Activated CD4-positive, alpha-beta memory T cell treated with anti-CD3 and anti-CD28 coated beads for 36 hours (primary cell): ENCODE measurements around the gene ZBTB16. TPM values are rescaled to one million over a fixed set of nuclear protein-coding genes. Genes with fewer than 3 reads are reported as not detected.
A peak's percentile ranks its signal among the peaks of the same experiment; 100 is the strongest.

Source experiments
- CTCF ChIA-PET: fragments of 350-600 bp; sonication (Branson Sonifier 250); formaldehyde crosslinking; loops from one replicate; lab custom pipeline; 2021; ENCODE audit warnings: antibody characterized with exemption, inconsistent platforms; lab: Charles Lee
- POLR2A ChIA-PET: fragments of 350-600 bp; sonication (Branson Sonifier 250); formaldehyde crosslinking; loops from one replicate; lab custom pipeline; 2021; ENCODE audit warnings: antibody characterized with exemption; lab: Charles Lee
- DNase-seq: peaks from one replicate; pipeline ENCODE4 v3.0.0-alpha.2; 2020
- H3K27ac Mint-ChIP-seq: one replicate; pipeline ENCODE4 v1.8.0; 2021; ENCODE audit warnings: mixed read lengths
- H3K27me3 Mint-ChIP-seq: one replicate; pipeline ENCODE4 v1.8.0; 2021; ENCODE audit warnings: mixed read lengths
- H3K36me3 Mint-ChIP-seq: one replicate; pipeline ENCODE4 v1.8.0; 2021; ENCODE audit warnings: mixed read lengths
- H3K4me1 Mint-ChIP-seq: one replicate; pipeline ENCODE4 v1.8.0; 2021; ENCODE audit warnings: low read depth, mixed read lengths
- H3K4me3 Mint-ChIP-seq: one replicate; pipeline ENCODE4 v1.8.0; 2021; ENCODE audit warnings: mild to moderate bottlenecking, mixed read lengths
- H3K9me3 Mint-ChIP-seq: one replicate; pipeline ENCODE4 v1.8.0; 2021; ENCODE audit warnings: mixed read lengths
- intact Hi-C: fragments of 100-400 bp; cut with micrococcal nuclease; formaldehyde crosslinking; loops from one replicate; pipeline ENCODE4 v1.15.1; 2023
- total RNA-seq, 2 experiments: library from RNA; stranded (reverse); gene quantifications; one replicate each; pipeline ENCODE4 v1.2.3, GENCODE V29; 2021

ZBTB16 gene
- total RNA-seq, 2 experiments from 2014 or later = 7.7 to 9.7 TPM

DNA sequence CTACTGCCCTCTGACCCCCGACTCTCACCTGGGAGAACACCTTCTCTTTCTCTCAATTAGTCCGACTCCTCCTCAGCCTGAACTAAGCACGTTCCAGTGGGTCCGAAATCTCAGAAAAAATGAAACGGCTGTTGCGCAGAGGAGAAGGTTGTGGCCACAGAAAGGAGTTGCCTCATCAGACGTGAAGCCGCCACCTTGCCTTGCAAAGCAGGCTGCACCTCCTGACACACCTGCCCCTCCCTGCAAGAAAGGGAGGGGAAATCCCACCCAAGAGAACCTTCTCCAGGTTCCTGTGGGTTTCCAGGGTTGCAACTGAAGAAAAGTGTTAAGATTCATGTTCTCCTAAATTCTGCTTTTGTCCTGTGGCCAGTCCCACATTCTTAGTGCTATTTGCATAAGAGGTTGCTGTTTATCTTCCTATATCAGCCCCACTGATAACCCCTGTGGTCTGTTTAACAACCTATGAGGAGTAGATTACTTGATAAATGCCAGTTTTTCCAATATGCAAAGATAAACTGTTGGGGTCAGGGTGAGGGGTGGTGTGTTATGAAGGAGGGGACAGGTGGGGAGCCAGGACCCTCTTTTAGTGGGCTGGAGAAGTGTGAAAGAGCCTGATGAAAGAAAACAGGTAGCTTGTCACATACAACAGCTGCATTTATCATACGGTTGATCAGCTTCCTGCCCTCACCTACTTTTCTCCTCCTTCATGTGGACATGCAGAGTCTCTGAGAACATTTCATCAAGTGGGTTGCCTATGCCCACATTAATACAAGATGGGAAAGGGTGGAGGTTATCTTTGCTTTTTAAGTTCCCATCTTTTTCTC lies 18.2 kb downstream of the ZBTB16 start:
- Mint-ChIP-seq H3K27me3 (no peaks in the 10 kb centered on the region), H3K4me1 (peaks cover 70% of the 10 kb centered on the region), H3K36me3 (peaks cover 3% of the 10 kb centered on the region), H3K27ac (peak overlapping the region; percentile 73), H3K9me3 (no peaks in the 10 kb centered on the region), H3K4me3 (peak overlapping the region; percentile 70)
- CTCF ChIA-PET = no interaction called here
- DNase-seq = peak; percentile 56
- intact Hi-C loops = loop anchor here (5.0 kb wide), 1 partner anchor 105 kb away; no protein-coding TSS in a partner anchor
- POLR2A ChIA-PET = no interaction called here

DNA sequence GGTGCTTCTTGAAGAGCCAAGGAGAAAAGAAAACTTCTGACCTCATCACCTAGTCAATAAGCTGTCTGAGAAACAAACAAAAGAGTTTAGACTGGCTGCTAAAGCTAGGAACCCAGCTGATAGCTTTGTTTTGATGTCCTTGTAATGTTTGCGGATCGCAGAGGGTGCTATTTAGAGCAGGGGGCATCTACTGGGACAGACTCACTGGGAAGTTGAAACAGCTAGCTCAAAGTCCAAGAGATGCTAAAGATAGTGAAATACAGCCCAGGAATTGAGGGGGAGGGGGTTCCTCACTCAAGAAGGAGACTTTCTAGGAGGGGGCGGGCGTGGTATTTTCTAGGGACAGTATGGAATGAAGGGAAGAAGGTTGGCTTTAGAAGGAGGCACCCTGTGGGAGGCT lies 18.9 kb downstream of the ZBTB16 start:
- Mint-ChIP-seq H3K9me3 (no peaks in the 10 kb centered on the region), H3K4me1 (peaks cover 70% of the 10 kb centered on the region), H3K27me3 (no peaks in the 10 kb centered on the region), H3K4me3 (no peak overlapping the region), H3K36me3 (peaks cover 3% of the 10 kb centered on the region), H3K27ac (no peak overlapping the region)
- CTCF ChIA-PET = interaction anchor here (1.3 kb wide), 1 partner anchor 183 kb away, joined by 6 read pairs; no protein-coding TSS in a partner anchor
- POLR2A ChIA-PET = no interaction called here
- no peak for DNase-seq
- intact Hi-C loops = loop anchor here (5.0 kb wide), 1 partner anchor 104 kb away; no protein-coding TSS in a partner anchor

DNA sequence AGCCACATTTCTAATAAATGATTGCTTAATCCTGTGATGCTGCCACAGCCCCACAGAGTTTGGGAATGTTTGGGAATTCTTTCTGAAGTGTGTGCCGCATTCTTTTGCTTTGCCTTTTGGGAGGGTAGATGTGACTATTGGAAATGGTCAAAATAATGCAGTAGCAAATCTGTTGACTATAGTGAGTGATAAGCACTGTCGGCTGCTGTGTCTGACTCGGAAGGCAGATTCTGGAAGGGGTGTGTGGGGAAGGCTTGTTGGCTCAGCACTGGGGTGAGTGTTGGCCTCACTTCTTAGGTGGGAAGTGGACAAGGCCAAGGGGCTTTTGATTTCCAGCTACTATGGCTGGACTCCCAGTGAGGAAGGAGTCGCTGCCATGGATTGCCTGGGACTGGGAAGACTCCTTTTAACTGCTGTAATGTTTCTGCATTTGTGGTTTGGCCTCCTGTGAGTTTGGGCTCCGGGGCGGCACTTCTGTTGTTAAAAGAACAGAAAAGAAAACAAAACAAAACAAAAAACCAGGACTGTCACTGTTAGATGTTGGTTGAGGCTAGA lies 20.1 kb downstream of the ZBTB16 start:
- DNase-seq = no peak
- Mint-ChIP-seq H3K36me3 (peaks cover 3% of the 10 kb centered on the region), H3K9me3 (no peaks in the 10 kb centered on the region), H3K27ac (peak overlapping the region; percentile 70), H3K4me1 (peaks cover 64% of the 10 kb centered on the region), H3K27me3 (no peaks in the 10 kb centered on the region), H3K4me3 (no peak overlapping the region)
- CTCF ChIA-PET = interaction anchor here (1.3 kb wide), 1 partner anchor 182 kb away, joined by 6 read pairs; no protein-coding TSS in a partner anchor
- POLR2A ChIA-PET = no interaction called here
- intact Hi-C loops = loop anchor here (5.0 kb wide), 2 partner anchors 83 to 103 kb away; no protein-coding TSS in a partner anchor

DNA sequence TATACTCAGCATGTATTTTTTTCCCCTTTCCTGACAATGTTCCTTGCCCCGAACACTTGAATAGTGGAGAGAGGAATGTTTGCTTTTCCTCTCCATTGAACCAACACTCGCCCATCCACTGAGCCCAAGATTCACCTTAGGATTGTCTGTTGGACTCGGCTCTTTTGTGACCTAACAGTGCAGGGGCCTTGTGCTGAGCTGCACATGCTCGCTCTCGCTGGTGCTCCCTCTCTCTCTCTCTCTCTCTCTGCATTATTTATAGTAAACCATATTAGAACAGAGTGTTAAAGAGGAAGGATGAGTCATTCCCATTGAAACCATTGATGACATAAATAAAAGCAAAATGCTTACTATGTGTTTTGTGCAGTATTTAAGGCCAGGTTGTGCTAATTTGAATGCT lies 20.7 kb downstream of the ZBTB16 start:
- Mint-ChIP-seq H3K36me3 (no peaks in the 10 kb centered on the region), H3K4me3 (no peak overlapping the region), H3K4me1 (peaks cover 61% of the 10 kb centered on the region), H3K27ac (peak overlapping the region; percentile 70), H3K9me3 (no peaks in the 10 kb centered on the region), H3K27me3 (no peaks in the 10 kb centered on the region)
- intact Hi-C loops = loop anchor here (5.0 kb wide), 1 partner anchor 82 kb away; no protein-coding TSS in a partner anchor
- ChIA-PET POLR2A (no interaction called here), CTCF (interaction anchor here (1.2 kb wide), 1 partner anchor 181 kb away, joined by 3 read pairs; no protein-coding TSS in a partner anchor)
- peak; percentile 26 for DNase-seq

DNA sequence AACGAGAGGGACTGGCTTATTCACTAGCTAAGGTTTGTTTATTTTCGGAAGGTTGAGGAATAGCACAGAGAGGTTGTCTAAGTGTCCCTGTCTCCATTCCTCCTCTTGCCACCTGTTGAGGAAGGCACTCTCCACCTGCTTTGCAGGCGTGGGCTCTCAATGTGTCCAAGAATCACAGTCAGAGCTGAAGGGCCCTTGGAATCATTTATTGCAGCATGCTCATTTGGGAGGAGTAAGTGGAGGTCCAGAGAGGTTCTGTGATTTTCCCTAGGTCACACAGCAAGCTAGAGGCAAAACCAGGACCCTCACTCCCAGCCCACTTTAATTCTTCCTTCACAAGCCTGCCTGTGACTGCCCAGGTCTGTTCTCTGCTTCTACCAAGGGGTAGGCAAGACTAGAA lies 21.3 kb downstream of the ZBTB16 start:
- CTCF ChIA-PET = interaction anchor here (1.2 kb wide), 1 partner anchor 181 kb away, joined by 3 read pairs; no protein-coding TSS in a partner anchor
- no peaks in the 10 kb centered on the region for H3K27me3 Mint-ChIP-seq
- no peaks in the 10 kb centered on the region for H3K36me3 Mint-ChIP-seq
- H3K9me3 Mint-ChIP-seq = no peaks in the 10 kb centered on the region
- peaks cover 59% of the 10 kb centered on the region for H3K4me1 Mint-ChIP-seq
- H3K4me3 Mint-ChIP-seq = no peak overlapping the region
- DNase-seq = no peak
- H3K27ac Mint-ChIP-seq = peak overlapping the region; percentile 1
- intact Hi-C loops = loop anchor here (5.0 kb wide), 1 partner anchor 82 kb away; no protein-coding TSS in a partner anchor
- POLR2A ChIA-PET = interaction anchor here (0.8 kb wide), 1 partner anchor 8 kb away, joined by 5 read pairs; no protein-coding TSS in a partner anchor

DNA sequence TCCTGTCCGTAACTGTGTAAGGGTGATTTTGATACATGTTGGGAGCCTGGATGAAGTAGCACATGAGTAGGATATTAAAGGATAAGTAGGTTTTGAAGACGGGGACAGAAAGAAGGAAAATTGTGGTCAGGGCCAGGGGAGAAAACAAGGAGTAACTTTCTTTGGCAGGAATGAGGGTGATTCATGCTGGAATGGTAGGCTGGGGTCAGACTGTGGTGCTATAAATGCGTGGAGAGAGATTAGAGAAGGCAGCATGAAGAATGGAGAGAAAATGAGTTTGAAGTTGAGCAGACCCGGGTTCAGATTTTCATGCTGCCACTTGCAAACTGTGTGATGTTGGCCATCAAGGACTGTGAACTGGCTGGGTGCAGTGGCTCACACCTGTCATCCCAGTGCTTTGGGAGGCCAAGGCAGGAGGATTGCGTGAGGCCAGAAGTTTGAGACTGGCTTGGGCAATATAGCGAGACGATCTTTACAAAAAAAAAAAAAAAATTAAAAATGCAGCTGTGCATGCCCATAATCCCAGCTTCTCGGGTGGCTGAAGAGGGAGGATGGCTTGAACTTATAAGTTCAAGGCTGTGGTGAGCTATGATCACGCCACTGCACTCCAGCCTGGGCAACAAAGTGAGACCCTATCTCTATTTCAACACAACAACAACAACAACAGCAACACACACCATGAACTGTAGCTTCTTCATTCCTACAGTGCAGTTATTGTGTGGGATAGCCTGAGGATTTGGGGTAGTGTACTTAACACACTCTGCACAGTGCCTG lies 22.3 kb downstream of the ZBTB16 start:
- no peaks in the 10 kb centered on the region for H3K9me3 Mint-ChIP-seq
- no peaks in the 10 kb centered on the region for H3K36me3 Mint-ChIP-seq
- H3K27me3 Mint-ChIP-seq = no peaks in the 10 kb centered on the region
- no peak overlapping the region for H3K27ac Mint-ChIP-seq
- intact Hi-C loops = loop anchor here (5.0 kb wide), 1 partner anchor 80 kb away; no protein-coding TSS in a partner anchor
- ChIA-PET CTCF (no interaction called here), POLR2A (no interaction called here)
- DNase-seq = no peak
- no peak overlapping the region for H3K4me3 Mint-ChIP-seq
- peaks cover 51% of the 10 kb centered on the region for H3K4me1 Mint-ChIP-seq

DNA sequence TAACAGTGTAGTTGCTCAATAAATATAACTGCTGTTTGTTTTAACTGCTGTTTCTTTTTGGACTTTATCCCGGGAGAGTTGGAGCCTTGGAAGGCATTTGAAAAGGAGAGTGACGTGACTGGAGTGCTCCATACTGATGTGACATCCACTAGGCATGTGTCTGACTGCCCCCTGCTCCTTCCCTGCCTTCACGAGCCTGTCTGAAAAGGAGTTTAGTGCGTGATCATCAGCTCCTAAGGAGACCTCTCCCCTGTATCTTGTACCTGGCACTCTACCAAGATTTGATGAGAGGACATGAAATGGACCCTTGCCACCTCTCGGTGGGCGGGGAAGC lies 22.9 kb downstream of the ZBTB16 start:
- Mint-ChIP-seq H3K36me3 (no peaks in the 10 kb centered on the region), H3K4me3 (no peak overlapping the region), H3K27me3 (no peaks in the 10 kb centered on the region), H3K27ac (no peak overlapping the region), H3K9me3 (no peaks in the 10 kb centered on the region), H3K4me1 (peaks cover 51% of the 10 kb centered on the region)
- intact Hi-C loops = loop anchor here (5.0 kb wide), 1 partner anchor 80 kb away; no protein-coding TSS in a partner anchor
- CTCF ChIA-PET = interaction anchor here (1.1 kb wide), 1 partner anchor 22 kb away, joined by 5 read pairs; no protein-coding TSS in a partner anchor
- POLR2A ChIA-PET = no interaction called here
- no peak for DNase-seq

DNA sequence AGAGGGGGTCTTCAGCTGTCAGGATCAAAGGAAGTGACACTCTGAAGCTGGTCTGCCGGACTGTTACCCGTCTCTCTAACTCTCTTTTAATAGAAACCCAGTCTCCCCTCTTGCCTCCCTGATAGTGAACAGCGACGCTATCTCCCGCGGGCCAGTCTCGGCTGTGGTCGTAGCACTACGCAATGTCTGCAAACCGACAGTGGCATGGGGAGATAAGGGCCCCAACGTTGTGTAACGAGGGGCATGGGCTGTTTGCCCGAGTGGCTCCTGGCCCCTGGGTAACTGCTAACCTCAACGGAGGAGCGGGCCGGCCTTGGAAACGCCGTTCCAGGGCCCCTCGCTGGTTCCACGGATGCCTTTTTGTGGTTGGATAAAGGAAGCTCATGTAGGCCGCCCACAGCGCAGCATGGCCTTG lies 23.3 kb downstream of the ZBTB16 start:
- peaks cover 49% of the 10 kb centered on the region for H3K4me1 Mint-ChIP-seq
- CTCF ChIA-PET = interaction anchor here (0.8 to 1.1 kb wide), 2 partner anchors 22 to 173 kb away, joined by 3 to 5 read pairs; no protein-coding TSS in a partner anchor
- H3K27ac Mint-ChIP-seq = no peak overlapping the region
- H3K9me3 Mint-ChIP-seq = no peaks in the 10 kb centered on the region
- H3K27me3 Mint-ChIP-seq = no peaks in the 10 kb centered on the region
- no peak for DNase-seq
- no peak overlapping the region for H3K4me3 Mint-ChIP-seq
- POLR2A ChIA-PET = no interaction called here
- no peaks in the 10 kb centered on the region for H3K36me3 Mint-ChIP-seq
- intact Hi-C loops = loop anchor here (5.0 kb wide), 1 partner anchor 80 kb away; no protein-coding TSS in a partner anchor

DNA sequence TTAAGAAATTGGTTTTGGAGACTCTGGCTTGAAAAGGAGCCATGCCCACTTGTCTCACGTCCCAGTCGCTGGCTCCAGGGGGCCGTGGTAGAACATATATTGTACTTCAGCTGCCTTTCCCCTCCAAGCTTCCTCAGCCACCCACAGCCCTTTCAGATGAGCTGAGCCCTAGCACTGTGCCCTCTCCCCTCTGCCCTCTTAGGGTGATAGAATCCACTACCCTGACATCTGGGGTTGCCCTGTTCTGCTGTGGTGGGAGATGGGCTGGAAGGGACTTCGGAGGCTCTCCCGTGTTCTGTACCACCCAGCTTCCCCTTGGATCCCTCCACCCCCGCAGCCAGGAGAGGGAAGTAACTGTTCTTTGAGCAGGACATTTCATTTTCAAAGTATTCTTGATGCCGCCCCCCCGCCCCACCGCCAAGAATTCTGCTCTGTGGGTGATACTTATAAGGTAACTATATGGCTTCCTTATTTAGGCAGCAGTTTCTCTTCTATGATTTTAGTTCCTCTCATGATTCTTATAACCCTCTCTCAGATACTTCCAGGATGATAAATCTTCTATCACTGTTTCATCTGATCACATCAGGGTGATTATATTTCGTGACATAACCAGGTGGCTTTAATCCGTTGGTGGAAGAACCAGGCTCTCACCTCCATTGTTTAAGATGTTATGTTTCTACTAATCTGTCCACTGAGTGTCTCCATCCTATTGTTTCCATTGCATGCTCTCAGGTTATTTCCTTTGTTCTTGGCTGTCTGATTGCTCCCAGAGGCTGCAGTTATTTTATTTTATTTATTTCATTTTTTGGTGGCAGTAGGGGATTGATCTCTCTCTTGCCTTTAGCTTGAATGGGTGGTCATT lies 24.1 kb downstream of the ZBTB16 start:
- no peaks in the 10 kb centered on the region for H3K9me3 Mint-ChIP-seq
- intact Hi-C loops = loop anchor here (5.0 kb wide), 1 partner anchor 79 kb away; no protein-coding TSS in a partner anchor
- H3K4me3 Mint-ChIP-seq = no peak overlapping the region
- H3K27me3 Mint-ChIP-seq = no peaks in the 10 kb centered on the region
- H3K4me1 Mint-ChIP-seq = peaks cover 40% of the 10 kb centered on the region
- no peak for DNase-seq
- ChIA-PET CTCF (interaction anchor here (0.8 to 1.1 kb wide), 2 partner anchors 23 to 172 kb away, joined by 3 to 5 read pairs; no protein-coding TSS in a partner anchor), POLR2A (no interaction called here)
- H3K27ac Mint-ChIP-seq = no peak overlapping the region
- H3K36me3 Mint-ChIP-seq = no peaks in the 10 kb centered on the region

DNA sequence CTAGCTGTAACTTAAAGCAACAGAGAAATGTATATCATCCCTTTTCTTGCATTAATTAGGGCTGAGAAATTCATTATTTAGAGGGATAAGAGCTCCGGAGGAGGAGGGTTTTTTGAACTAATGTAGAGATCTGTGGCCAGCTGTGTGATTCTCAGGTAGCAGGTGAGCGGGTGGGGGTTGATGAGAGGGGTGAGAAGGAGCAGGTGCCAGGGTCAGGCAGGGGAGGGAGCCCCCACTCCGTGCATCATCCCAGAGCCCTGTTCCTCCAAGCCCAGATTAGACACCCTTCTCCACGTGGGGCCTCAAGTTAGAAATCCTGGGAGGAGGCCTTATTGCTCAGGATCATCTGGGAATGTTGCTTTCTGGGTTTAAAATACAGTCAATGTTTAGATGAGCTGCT lies 24.9 kb downstream of the ZBTB16 start:
- no peak for DNase-seq
- ChIA-PET CTCF (no interaction called here), POLR2A (no interaction called here)
- H3K27me3 Mint-ChIP-seq = no peaks in the 10 kb centered on the region
- H3K4me1 Mint-ChIP-seq = peaks cover 34% of the 10 kb centered on the region
- intact Hi-C loops = loop anchor here (5.0 kb wide), 1 partner anchor 78 kb away; no protein-coding TSS in a partner anchor
- no peak overlapping the region for H3K27ac Mint-ChIP-seq
- no peaks in the 10 kb centered on the region for H3K9me3 Mint-ChIP-seq
- H3K4me3 Mint-ChIP-seq = no peak overlapping the region
- H3K36me3 Mint-ChIP-seq = no peaks in the 10 kb centered on the region
